ENCODE data around the gene METAP1D.

METAP1D gene

GRCh38 chr2:172080641-172081220 is 81.0 kb downstream of the METAP1D start:
- no peak for DNase-seq (ENCODE audit: low spot score)

- DNase-seq (ENCODE audit: low spot score): no peak
These were observed 81.7 kb downstream of the METAP1D start for GRCh38 chr2:172081221-172082022.

GRCh38 chr2:172082105-172082943 is 82.6 kb downstream of the METAP1D start:
- no peak for DNase-seq (ENCODE audit: low spot score)

GRCh38 chr2:172082944-172083627 is 83.3 kb downstream of the METAP1D start:
- DNase-seq (ENCODE audit: low spot score): no peak

DNA sequence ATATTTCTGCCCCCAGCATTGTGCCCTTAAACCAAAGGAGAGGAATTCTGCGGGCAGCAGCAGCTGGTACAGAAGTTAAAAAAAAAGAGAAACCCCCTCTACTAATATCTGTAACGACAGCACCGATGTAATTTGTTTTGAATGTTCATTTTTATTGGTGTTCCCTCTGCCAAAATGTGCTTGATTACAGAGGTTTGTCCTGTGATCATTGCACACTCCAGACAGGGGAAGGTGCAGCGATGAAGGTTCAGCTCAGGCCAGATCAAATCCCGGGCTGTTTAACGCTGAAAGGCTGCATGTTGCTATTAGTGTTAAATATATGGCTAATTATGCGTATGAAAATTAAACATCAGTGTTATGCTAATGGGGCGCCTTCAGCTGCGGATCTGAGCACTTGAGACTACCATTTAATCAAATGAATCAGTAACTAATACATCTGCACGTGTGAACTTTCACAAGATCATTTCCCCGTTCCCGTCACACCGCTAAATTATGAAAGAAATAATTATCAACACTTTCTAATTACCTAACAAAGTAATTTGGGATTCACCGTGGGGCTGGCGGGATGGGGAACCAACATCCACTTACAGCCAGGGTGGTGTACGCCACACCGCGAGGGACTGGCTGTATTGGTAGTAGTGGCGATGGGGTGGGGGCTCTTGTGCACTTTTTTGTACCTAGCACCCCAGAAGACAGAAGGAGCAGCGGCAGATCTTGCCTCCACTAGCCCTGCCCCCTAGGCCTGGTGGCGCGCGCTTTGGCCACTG is 84.1 kb downstream of the METAP1D start:
- DNase-seq (ENCODE audit: low spot score): no peak

DNA sequence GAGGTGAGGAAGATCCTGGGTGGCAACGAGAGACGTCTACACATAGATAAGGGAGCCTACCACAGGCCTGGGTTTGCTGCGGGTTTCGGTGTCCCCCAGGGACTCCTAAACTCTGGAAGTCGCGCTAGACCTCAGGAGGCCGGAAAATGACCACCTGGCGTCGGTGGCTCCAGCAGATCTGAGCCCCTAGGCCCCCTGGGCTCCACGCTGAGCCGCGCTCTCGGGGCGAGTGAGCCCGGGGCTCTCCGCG is 84.6 kb downstream of the METAP1D start:
- no peak for DNase-seq (ENCODE audit: low spot score)

- DNase-seq (ENCODE audit: low spot score): peak; percentile 89
These were observed 85.1 kb downstream of the METAP1D start for GRCh38 chr2:172084645-172085459.

DNA sequence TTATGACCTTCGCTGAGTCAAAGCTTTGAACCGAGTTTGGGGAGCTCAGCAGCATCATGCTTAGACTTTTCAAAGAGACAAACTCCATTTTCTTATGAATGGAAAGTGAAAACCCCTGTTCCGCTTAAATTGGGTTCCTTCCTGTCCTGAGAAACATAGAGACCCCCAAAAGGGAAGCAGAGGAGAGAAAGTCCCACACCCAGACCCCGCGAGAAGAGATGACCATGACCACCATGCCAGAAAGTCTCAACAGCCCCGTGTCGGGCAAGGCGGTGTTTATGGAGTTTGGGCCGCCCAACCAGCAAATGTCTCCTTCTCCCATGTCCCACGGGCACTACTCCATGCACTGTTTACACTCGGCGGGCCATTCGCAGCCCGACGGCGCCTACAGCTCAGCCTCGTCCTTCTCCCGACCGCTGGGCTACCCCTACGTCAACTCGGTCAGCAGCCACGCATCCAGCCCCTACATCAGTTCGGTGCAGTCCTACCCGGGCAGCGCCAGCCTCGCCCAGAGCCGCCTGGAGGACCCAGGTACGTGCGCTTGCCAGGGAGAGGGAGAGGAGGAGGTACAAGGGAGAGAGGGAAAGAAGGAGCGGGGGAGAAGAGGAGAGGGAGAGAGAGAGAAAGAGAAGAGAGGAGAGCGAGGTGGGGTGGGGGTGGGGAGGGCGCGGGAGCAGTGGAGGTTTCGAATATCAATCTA is 85.9 kb downstream of the METAP1D start, which contains the start of gene DLX1:
DLX1 (plus strand) TSS at position 48 of the 700 bp plus-strand sequence; CDS start at position 219, 171 bp downstream.
- DNase-seq (ENCODE audit: low spot score): no peak

GRCh38 chr2:172086241-172087206 is 86.8 kb downstream of the METAP1D start:
- DNase-seq (ENCODE audit: low spot score): no peak

GRCh38 chr2:172087207-172087779 is 87.5 kb downstream of the METAP1D start:
- no peak for DNase-seq (ENCODE audit: low spot score)

GRCh38 chr2:172087780-172088244 is 88.1 kb downstream of the METAP1D start:
- no peak for DNase-seq (ENCODE audit: low spot score)

- DNase-seq (ENCODE audit: low spot score): no peak
These were observed 88.7 kb downstream of the METAP1D start for GRCh38 chr2:172088245-172089004.

- no peak for DNase-seq (ENCODE audit: low spot score)
These were observed 89.3 kb downstream of the METAP1D start for GRCh38 chr2:172089005-172089504.

DNA sequence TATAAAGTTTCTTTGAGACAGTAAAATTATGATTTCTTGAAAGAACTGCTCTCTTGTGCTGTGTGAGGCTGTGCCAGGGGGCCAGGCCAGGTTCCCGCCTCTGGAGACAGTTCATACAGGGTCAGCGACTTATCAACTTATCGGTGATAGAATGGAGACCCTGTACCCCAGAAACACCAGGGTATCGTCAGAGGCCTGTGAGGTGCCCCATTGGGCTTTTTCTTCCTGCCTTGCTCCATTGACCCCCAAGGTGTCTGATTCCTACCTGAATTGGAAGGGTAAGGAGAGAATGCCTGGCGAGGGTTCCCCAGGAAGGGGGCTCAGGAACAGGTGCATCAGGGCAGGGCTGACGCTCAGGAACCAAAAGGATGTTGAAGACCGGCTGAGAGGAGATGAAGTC is 89.9 kb downstream of the METAP1D start:
- no peak for DNase-seq (ENCODE audit: low spot score)

- no peak for DNase-seq (ENCODE audit: low spot score)
These were observed 90.5 kb downstream of the METAP1D start for GRCh38 chr2:172090044-172090961.

GRCh38 chr2:172091000-172091641 is 91.4 kb downstream of the METAP1D start:
- DNase-seq (ENCODE audit: low spot score): no peak

Data from COLO829 (cell line).